GM12891 (cell line): ENCODE results near the gene NOTCH2.

Experiments
- POLR2A ChIP-seq: IDR thresholded peaks from 2 replicates; pipeline ENCODE4 v1.6.1; 2011; ENCODE audit warnings: low read depth, low read length, control low read depth
- POLR2AphosphoS5 ChIP-seq: IDR thresholded peaks from 2 replicates; pipeline ENCODE4 v1.6.1; 2011; ENCODE audit warnings: low read depth, low read length, control low read depth

- no peak for TF ChIP-seq POLR2AphosphoS5
- no peak for TF ChIP-seq POLR2A
Observed at GRCh38 chr1:119981986-119982815, 87.3 kb downstream of the NOTCH2 start.
